ENCODE data around the gene PLA2R1. TPM values are rescaled to one million over a fixed set of nuclear protein-coding genes. Genes with fewer than 3 reads are reported as not detected.

The PLA2R1 gene
- total RNA-seq, 6 donors from 2014 or later = 3.0 to 11.0 (median 5.9) TPM

DNA sequence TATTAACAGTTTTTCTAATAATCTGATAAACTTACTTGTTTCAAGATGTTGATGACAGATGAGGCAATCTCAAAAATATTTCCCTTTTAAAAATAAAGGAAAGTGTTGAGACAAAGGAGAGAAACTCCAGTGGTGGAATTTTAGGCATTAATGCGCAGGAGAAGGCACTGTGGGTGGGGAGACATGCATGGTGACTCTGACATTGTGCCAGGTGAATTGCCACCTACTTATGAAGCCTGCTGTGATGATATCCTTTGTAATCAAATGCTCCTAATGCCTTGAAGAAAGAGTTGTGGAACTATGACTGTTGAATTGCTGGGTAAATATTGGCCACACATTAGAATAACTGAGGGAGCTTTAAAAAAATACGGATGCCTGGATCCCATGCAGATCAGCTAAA is 101.4 kb downstream of the PLA2R1 start:
- Histone ChIP-seq H3K27me3 (no peaks in the 10 kb centered on the region), H3K27ac (no peak overlapping the region), H3K4me1 (peaks cover 0 to 12% (median 6%) of the 10 kb centered on the region in 4 donors), H3K4me3 (no peak overlapping the region), H3K9me3 (no peaks in the 10 kb centered on the region), H3K36me3 (no peaks in the 10 kb centered on the region)
- TF ChIP-seq POLR2AphosphoS5 (IDR thresholded peaks at IDR 0.05) = no peak
- no peak for ATAC-seq (ENCODE audit: low FRiP score in 2 of 2)
- DNase-seq = no peak
- 64 to 75% methylated on average over 2 of the region's 2 CpGs for WGBS, 2 donors

- H3K27me3 ChIP-seq = no peaks in the 10 kb centered on the region
- no peaks in the 10 kb centered on the region for H3K9me3 ChIP-seq
- peak in 1 of 2 donors; percentile 61 for ATAC-seq (ENCODE audit: low FRiP score in 2 of 2)
- 68 to 72% methylated on average over 2 of the region's 2 CpGs for WGBS, 2 donors
- TF ChIP-seq EP300 (IDR thresholded peaks at IDR 0.05) (no peak), POLR2AphosphoS5 (IDR thresholded peaks at IDR 0.05) (no peak), CTCF (IDR thresholded peaks at IDR 0.05) (no peak)
- no peaks in the 10 kb centered on the region for H3K36me3 ChIP-seq
- H3K4me1 ChIP-seq = peaks cover 0 to 12% (median 6%) of the 10 kb centered on the region in 4 donors
- H3K4me3 ChIP-seq = no peak overlapping the region
- no peak for DNase-seq
- H3K27ac ChIP-seq = no peak overlapping the region
Observed at GRCh38 chr2:159960414-159960813, 102.0 kb downstream of the PLA2R1 start.

- ATAC-seq (ENCODE audit: low FRiP score in 2 of 2) (no peak), DNase-seq (no peak)
- no peak for TF ChIP-seq POLR2A (IDR thresholded peaks at IDR 0.05)
- no peak for TF ChIP-seq EP300 (IDR thresholded peaks at IDR 0.05)
- TF ChIP-seq CTCF (IDR thresholded peaks at IDR 0.05) = no peak
- TF ChIP-seq POLR2AphosphoS5 (IDR thresholded peaks at IDR 0.05) = no peak
- 44 to 46% methylated on average over 3 of the region's 3 CpGs for WGBS, 2 donors
- H3K4me1 ChIP-seq = peaks cover 0 to 12% (median 6%) of the 10 kb centered on the region in 4 donors
- no peaks in the 10 kb centered on the region for H3K36me3 ChIP-seq
- no peaks in the 10 kb centered on the region for H3K27me3 ChIP-seq
- no peaks in the 10 kb centered on the region for H3K9me3 ChIP-seq
- H3K27ac ChIP-seq = no peak overlapping the region
- no peak overlapping the region for H3K4me3 ChIP-seq
Observed at GRCh38 chr2:159959136-159959535, 103.3 kb downstream of the PLA2R1 start.

- H3K4me1 ChIP-seq = no peaks in the 10 kb centered on the region
- no peak for ATAC-seq (ENCODE audit: low FRiP score in 2 of 2)
- H3K27me3 ChIP-seq = no peaks in the 10 kb centered on the region
- no peak overlapping the region for H3K4me3 ChIP-seq
- no peak for DNase-seq
- H3K36me3 ChIP-seq = no peaks in the 10 kb centered on the region
- H3K27ac ChIP-seq = no peak overlapping the region
- no peaks in the 10 kb centered on the region for H3K9me3 ChIP-seq
- WGBS, 2 donors = 73 to 90% methylated on average over 2 of the region's 2 CpGs
- TF ChIP-seq EP300 (IDR thresholded peaks at IDR 0.05) (no peak), POLR2AphosphoS5 (IDR thresholded peaks at IDR 0.05) (no peak), CTCF (IDR thresholded peaks at IDR 0.05) (no peak), POLR2A (IDR thresholded peaks at IDR 0.05) (no peak)
Observed at GRCh38 chr2:159953136-159953823, 109.1 kb downstream of the PLA2R1 start.

GRCh38 chr2:159946326-159946999 is 116.0 kb downstream of the PLA2R1 start:
- ATAC-seq (ENCODE audit: low FRiP score in 2 of 2) = no peak
- H3K4me3 ChIP-seq = no peak overlapping the region
- H3K27ac ChIP-seq = peak overlapping the region in 1 of 4 donors; percentile 31
- 37 to 59% methylated on average over 1 of the region's 1 CpG for WGBS, 2 donors
- TF ChIP-seq POLR2A (IDR thresholded peaks at IDR 0.05) = no peak
- no peak for TF ChIP-seq CTCF (IDR thresholded peaks at IDR 0.05)
- TF ChIP-seq EP300 (IDR thresholded peaks at IDR 0.05) = no peak
- no peak for TF ChIP-seq POLR2AphosphoS5 (IDR thresholded peaks at IDR 0.05)
- DNase-seq = no peak
- peaks cover 0 to 8% (median 0%) of the 10 kb centered on the region in 4 donors for H3K4me1 ChIP-seq
- H3K36me3 ChIP-seq = no peaks in the 10 kb centered on the region
- no peaks in the 10 kb centered on the region for H3K9me3 ChIP-seq
- H3K27me3 ChIP-seq = no peaks in the 10 kb centered on the region
